Measurements from ENCODE around the gene PI4KA.
"Not testable (repeated sequence)": the region's sequence is repeated elsewhere in the genome, so short reads cannot be mapped to it uniquely, and the experiment has no call there.

The PI4KA gene

DNA sequence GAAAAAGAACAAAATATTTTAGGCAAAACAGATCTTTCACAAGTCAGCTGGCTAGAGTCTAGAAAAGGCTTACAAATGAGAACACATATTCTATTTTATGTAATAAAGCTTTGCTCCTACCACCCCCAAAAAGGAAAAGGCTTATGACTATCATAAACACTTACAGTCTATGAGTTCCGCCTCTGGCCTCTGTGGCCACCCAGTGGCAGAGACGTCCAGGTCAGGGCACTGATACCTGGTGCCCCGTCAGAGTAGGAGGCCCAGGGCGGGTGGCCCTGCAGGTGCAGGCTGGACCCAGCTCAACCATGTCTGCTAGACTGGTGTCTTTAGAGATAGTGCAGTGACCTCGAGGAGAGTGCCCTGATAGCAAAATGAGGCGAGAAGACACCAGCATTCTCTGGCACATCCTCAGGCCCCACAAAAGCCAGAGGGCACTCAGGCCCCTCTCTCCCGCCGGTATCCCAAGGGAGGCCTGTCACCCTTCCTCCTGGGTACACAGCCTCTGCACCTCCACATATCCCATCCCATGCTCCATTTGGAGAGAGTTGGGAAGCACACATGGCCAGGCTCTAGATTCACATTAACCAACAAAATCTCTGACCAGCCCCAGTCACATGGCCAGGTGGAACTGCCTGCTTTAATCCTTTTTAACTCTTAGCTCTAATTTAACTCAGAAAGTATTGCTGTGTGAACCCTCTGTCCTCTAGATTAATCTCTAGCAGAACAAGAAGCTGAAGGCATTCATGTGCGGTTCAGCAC is 112.0 kb downstream of the PI4KA start:
- no peak for DNase-seq

DNA sequence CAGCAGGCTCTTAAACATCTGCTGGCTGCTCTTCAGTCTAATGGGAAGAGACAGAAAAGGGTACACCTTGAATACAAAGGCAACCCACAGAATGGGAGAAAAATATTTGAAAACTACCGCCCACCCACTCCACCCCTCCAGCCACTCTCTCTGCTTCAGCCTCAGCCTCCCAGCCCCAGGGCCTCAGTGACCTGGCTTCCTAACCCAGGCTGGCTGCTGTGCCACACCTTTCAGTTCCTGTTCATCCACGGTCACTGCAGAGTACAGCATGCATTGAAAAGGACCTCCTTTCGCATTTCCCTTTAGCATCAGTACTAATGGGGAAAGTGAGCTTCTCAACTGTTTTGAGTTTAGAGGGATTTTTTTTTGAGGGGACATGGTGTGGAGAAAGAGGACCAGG is 113.5 kb downstream of the PI4KA start:
- DNase-seq: no peak

DNA sequence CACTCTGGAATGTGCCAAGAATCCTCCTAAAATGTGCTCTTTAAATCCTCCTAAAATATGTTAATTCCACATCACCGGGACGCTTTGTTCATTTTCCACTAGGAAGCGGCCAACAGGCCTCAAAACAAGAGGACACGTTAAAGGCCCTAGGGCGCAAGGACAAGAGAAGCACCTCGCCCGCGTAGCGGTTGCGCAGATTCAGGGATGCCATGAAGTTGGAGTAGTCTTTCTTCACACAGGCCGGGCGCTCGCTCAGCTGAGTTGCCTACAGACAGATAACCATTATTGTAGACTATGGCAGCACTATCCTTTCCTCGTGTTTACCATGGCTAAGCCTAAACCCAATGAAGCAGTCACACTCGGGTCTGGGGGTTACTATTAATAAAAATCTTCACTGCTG is 114.2 kb downstream of the PI4KA start:
- no peak for DNase-seq

DNA sequence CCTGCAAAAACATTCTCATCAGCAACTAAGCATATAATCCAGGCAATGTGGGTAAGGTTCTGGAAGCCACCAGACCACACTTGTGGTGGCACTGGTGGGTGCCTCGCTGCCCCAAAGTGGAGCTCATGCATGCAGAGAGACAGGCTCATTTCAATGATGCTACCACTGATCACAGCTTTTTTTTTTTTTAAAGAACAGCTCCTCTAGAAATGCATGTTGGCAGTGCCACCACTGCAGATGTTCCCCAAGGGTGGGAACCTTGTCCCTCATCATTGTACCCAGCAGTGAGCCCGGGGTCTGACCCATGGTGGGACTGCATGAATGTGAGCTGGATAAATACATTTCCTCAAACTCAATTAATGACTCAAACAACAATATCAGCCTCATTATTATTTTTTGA is 115.8 kb downstream of the PI4KA start:
- DNase-seq: no peak

DNA sequence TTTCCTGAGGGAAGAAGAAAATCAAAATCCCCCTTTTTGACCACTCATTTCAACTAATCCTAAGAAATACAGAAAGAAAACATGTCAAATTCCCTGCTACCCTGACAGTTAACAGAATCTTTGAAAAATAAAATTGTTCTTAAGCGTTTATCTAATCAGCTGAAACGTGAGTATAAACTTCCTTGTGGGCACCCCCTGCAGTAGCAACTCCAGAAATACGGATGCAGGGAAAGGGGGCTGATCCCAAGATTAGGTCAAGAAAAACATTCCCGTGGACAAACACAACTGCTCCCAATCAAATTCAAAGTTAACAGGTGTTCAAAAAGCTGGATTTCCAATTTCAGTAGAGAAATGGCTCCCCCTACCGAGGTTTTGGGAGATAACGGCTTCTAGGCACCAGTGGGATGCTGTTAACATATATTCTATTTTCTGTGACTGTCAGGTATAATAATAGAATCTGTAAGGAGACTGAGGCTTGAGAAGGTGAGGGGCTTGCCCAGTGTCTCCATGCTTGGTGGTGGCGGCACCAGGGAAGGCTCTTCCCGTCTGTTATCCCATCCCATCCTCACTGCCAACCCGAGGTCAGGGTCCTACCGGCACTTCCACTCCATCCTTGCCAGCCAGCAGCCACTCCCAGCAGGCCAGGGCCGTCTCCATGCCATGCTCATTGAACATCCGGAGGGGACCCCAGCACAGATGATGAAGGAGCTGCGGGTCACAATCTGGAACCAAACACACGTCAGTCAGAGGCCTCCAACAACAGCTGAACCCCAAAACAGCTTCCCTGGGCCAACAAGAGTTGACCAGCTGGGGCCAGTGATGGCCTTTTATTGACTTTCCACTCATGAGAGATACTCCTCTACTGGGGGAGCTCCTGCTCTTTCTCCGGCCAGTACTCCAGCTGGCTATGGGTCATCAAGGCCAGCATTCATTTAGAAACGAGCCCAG is 116.7 kb downstream of the PI4KA start:
- DNase-seq: no peak

DNA sequence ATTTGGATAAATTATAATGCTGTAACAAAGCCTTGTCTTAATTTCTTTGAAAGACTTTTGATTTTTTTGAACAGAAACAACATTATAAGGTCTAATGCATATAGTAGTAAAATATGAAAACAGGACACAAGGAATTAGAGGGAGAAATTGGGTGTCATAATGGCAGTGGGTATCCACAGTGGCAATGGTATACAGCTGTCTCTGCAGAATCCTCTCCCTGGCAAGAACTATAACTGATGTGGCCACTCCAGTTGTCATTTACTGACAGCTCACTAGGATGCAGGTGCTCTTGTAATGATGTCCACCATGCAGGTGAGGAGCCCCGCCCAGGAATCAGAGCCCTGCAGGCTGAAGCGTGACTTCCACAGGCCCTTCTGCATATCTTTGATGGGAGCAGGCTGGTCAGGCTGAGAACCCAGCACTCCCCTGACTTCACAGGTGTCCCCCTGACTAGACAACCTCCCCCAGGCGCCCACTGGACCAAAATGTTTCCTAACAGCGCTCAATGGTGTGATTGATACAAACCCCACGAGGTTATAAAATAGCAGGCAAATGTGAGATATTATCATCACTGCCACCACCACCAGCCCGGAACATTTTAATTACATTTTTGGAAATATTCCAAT is 117.5 kb downstream of the PI4KA start:
- DNase-seq: no peak

DNA sequence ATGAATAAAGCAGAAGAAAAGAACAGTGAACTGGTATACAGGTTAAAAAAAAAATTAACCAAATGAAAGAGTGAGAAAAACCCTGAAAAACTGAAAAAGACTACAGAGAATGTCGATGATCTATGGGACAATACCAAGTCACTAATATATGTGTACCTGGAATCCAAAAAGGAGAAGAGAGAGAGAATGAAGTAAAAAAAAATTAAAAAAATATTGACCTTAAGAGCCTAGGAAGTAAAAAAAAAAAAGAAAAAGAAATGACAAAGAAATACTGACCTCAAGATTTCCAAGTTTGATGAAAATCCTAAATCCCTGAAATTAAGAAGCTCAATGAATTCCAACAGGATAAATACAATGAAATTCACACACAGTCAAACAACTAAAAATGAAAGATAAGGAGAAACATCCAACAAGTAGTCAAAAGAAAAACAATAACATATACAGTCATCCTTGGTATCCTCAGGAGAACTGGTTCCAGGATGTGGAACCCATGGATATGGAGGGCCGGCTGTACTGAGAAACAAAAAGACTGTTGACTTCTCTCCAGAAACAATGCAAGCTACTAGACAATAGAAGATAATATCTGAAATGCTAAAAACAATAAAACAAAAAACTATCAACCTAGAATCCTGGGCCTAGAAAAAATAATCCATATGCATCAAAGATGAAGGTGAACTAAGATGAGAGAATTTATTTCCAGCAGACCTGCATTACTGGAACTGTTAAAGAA is 118.2 kb downstream of the PI4KA start:
- DNase-seq: peak; percentile 34

DNA sequence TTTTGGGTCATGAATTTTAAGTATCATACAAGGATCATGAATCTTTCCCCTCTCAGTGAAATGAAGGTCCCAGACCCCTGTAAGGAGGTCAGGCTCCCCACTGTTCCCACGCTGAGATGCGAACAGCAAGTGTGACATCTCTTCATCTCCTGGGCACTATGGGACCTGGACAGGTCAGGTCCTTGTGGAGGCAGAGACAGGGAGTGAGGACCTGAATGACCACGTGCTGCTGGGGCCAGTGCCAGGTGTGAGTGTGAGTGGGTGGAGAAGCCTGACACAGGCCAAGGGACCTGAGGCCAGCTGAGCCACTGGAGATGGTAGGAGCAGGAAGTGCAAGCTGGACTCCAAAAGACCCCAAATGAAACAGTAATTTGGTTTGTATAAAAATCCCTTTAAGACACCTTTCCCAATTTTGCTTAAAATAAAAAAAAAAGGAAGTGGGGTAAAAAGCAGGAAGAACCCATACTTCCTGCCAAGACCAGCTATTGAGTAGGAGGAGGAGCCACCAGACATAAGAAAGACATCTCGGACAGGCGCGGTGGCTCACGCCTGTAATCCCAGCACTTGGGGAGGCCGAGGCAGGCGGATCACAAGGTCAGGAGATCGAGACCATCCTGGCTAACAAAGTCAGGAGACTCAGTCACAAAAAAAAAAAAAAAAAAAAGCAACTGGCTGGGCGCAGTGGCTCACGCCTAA is 120.1 kb downstream of the PI4KA start:
- no peak for DNase-seq

DNA sequence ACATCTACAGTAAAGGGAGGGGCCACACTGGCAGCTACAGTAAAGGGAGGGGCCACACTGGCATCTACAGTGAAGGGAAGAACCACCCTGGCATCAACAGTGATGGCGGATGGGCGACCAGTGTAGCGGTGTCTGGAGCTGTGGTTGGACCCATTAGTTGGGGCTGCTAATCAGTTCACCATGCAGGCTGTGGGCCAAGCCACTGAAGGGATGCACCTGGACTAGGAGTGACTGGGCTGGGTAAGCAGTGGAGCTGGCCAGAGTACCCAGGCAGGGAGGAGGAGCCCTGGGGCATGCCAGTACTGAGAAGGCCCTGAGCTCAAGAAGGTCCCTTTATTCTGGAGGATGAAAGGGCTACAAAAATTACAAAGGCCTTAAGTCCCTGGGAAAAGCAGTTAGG is 121.7 kb downstream of the PI4KA start:
- DNase-seq: not testable (repeated sequence)

DNA sequence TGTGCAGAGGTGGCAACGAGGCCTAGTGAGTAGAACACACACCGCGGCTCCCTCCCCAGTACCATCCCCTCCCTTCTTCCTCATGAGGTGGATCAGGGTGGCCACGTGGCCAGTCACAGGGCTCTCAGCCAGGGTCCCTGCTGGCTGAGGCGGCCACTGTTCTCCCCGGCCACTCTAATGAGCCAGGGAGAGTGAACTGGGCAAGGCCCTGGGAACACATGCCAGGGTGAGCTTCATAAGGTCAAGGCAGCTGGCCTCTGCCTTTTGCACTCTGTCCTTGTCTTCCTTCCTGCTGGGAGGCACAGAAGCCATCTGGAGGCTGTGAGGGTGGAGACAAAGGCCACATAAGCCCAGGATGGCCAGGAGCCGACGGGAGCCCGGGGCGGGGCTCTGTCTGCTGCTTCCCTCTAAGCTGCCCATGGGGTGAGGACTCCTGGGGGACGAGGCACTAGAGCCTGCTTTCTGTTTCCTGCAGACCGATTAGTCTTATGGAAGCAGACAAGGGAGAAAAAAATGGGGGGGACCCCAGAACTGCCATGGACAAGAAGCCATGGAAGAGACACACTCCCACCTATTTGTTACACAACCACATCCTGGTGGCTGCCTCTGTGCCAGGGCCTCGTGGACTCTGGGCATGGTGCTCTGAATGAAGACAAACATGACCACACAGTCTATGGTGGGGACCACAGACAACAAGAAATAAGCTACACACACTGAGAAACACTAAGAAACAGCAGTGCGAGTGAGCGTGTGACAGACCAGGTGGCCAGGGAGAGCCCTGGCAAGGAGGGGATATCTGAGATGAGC is 123.1 kb downstream of the PI4KA start:
- DNase-seq: not testable (repeated sequence)

DNA sequence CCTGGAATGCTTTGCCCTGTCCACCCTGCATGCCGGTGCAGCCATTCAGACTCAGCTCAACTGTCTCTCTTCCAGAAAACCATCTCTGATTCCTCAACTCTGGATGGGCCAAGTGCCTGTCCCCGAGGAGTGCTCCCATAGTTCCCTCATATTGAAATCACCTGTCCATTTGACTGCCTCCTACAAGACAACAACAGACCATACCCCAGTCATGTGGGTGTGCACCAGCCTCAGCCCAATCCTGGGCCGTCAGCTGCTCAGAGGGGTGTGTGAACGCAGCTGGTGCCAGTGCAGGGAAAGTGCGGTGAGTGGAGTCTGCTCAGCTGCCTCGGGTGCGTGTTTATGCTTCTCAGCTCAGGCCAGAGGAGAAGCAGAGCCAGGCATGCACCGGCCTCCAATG is 126.2 kb downstream of the PI4KA start:
- DNase-seq: not testable (repeated sequence)

DNA sequence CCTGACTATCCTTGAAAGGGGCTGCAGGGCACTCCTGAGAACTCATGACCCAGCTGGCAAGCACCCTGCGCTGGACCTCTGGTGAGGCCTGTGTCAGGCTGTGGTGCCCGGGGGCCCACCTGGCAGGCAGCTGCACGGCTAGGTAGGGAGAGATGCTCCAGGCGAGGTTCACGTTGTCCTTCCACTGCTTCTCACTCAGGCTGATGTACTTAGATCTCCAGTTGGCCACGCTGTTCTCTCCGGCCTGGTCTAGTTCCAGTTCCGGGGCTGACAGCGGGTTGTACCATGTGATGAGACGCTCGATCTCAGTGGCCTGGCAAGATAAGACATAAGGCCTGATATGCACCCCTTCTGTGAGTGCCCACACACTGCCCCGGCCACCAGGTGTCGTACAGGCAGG is 129.4 kb downstream of the PI4KA start:
- DNase-seq: no peak

DNA sequence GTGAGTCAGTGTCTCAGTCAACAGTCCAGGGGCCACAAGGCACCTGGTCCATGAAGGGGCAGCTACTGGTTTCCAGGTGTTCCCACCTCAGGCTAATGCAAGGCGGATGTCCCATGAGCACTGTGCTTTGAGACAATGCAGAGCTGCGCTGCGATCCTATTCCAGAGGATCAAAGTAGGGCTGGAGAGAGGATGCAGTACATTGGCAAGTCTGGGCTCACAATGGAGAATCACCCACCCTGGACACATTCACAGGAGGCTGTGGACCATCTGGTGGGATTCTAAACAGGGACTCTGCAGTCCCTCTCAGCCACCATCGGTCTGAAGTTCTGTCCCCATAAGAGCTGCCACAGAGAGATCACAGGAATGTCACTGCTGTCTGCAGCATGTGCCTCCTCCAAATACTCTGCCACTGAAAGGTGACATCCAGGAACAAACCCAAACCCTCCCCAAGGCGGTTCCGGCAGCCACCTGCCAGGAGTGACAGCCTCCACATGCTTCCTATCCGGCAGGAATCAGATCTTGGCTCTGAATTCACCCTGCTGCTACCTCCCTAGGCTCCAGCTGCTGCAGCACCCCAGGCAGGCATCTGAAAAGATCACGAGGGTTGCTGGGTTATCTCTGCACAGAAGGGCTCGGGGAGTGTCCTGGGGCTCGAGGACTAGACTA is 130.0 kb downstream of the PI4KA start:
- no peak for DNase-seq

DNA sequence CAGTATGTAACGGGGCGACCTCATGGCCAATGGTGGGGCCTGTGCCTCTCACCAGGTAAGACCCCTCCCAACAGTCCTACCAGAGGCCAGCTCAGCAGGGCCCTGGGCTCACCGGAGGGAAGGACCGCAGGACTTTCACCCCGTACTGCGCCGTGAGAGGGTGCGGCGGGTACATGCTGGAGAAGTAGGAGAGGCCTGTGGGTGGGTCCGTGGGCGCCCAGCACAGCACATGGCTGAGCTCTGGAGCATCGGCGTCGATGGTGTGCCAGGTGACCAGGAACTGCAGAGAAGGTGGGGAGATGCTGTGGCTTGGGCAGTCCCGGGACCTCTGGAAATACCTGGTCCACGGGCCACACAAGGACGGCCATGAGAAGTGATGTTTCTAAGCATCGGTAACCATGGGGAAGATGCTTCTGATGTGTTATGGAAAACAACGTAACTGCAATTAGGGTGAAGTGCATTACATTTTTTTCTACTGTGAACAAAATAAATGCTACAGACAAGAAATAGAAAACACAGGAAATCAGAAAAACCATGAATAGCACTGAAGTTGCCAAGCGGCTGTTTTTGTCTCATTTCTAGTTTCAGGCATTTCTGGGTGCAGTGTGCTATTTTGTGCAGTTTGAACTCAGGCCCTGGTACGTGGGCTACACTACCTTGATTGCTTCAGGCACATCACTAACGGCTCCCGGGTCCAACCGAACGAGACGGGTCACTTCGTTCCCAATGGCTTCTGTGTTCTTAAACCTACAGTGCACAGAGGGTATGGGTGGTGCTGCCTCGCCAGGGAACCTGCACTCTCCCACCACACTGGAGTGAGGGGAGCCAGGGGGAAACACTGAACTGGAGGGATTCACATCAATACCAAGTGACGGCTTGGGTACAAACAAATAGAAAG is 131.2 kb downstream of the PI4KA start:
- DNase-seq: no peak

DNA sequence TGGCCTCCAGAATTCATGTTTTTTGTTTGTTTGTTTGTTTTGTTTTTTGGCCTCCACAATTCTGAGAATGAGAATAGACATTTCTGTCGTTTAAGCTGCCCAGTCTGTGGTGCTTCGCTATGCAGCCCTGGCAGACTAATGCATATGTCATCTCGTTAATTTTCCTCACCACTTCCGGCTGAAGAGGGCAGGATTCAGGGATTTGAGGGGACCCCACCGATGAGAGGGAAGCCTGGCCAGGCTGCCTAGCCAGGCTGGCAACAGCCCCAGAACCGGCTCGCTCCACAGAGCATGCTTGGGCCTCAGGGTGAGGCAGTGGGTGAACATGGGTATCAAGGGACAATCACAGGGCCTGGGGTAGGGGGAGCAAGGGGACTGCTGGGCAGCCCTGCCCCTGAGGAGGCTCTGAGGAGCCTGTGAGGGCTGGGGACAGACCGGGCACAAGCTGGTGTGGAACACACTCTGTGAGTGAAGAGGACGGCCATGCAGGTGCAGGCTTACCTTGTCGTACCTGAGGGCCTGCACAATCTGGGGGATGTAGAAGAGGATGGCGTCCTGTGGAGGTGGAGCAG is 132.5 kb downstream of the PI4KA start:
- peak; percentile 6 for DNase-seq

DNA sequence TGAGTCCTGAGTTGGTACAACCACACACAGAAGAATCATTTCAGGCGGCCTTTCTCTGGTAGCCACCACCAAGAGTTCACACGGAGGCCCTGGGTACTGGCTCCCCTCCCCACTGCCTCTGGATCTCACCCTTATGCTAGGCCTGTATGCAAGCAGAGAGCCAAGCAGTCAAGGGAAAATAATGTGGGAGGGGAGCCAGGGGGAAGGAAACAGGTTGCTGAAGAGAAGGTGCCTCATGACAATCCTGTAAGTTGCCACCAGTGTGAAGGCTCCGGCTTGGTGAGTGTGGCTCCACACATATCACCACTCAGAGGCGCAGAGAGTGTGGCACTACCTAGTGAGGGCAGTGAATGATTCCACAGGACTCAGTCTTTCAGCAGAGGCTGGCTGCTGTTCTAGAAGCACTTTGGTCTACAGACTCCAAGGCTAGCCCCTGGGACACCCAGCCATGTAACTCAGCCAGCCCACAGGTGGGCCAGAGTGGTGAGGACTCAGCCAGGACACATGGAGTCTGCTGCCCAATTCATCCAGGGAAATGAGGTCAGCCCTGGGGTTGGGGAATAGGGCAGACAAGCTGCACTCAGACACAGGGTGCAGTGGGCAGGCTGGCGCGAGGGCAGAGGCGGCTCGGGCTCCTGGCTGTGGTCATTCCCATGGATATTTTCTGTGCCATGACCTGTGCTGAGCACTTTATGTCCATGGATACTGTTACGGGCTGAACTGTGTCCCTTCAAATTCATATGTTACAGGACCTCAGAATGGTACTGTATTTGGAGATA is 133.7 kb downstream of the PI4KA start:
- DNase-seq: no peak

DNA sequence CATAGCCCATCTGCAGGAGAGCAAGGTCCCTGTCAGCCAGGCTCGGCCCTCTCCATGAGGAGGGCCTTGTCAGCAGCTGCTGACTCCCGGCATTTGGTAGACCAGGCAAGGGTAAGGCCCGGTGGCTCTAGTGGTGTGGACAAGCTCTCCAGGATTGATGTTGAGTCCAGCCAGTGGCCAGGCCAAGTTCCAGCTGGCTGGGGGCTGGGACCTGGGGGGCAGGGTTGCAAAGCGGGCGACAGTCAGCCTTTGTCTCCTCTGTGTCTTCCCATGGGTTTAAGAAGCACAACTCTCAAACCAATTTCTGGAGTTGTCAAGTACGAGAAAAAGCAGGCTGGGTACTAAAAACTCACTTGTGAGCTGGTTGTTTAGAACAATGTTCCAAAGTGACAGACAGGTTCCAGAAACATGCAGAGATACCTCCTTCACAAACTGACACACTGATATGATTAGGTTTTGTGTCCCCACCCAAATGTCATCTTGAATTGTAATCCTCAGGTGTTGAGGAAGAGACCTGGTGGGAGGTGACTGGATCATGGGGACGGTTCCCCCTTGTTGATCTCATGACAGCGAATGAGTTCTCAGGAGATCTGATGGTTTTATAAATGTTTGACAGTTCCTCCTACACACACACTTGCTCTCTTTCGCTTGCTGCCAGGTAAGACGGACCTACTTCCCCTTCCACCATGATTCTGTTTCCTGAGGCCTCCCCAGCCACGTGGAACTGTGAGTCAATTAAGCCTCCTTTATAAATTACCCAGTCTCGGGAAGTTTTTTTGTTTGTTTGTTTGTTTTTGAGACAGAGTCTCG is 137.0 kb downstream of the PI4KA start:
- no peak for DNase-seq

Data from fibroblast of skin of back (primary cell).